ENCODE measurements around the gene PC. TPM values are rescaled to one million over a fixed set of nuclear protein-coding genes. Genes with fewer than 3 reads are reported as not detected.
A peak's percentile ranks its signal among the peaks of the same experiment; 100 is the strongest.

The PC gene
- total RNA-seq, 1 experiment from 2014 or later, result 22.5 TPM

DNA sequence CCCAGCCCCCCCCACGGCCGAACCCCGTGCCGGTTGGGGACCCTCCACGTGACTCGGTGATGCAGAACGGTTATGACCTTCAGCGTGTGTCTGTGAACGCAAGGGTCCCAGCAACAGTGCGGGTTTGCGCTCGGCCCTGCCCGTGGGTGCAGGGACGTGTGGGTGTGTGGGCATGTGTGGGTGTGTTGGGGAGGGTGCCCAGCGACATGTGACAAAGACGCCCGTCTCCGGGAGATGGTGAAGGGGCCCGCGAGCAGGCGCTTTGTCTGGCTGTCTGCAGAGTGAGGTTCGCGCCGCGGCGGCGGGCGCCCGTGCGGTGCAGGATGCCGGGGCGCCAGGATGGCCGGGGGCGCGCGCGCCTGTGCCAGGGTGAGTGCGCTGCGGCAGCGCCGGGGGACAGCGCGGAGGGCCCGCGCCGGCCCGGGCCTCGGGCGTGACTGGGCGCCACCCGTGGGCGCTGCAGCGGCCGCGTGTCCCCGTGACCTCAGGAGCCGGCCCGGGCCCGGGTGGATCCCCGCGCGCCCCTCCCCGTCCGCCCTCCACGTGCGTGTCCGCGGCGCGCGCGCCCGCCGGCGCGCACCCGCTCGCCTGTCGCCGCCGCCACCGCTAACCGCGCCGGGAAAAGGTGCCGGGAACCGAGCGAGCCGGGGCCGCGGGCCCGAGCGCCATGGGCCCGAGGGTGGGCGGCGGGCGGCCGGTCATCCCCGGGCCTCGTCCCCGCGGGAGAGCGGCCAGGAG is 101.5 kb downstream of the PC start, which contains the start of gene LRFN4:
LRFN4 (plus strand) TSS at position 569 of the 738 bp plus-strand sequence. CDS start 681 bp downstream, outside the sequence.
- peaks cover 9% of the 10 kb centered on the region for H3K4me1 ChIP-seq
- Mint-ChIP-seq H3K27ac (ENCODE audit: unreplicated experiment) (peak within 1 kb of the TSS; percentile 95), H3K4me1 (ENCODE audit: low read depth, unreplicated experiment) (peaks cover 8% of the 10 kb centered on the region), H3K9me3 (ENCODE audit: unreplicated experiment) (no peaks in the 10 kb centered on the region), H3K36me3 (ENCODE audit: insufficient read depth, unreplicated experiment) (peaks cover 43% of the 10 kb centered on the region), H3K4me3 (ENCODE audit: unreplicated experiment) (peak within 1 kb of the TSS; percentile 96), H3K27me3 (ENCODE audit: insufficient read depth, unreplicated experiment) (no peaks in the 10 kb centered on the region)
- BruUV-seq (replicated peaks), result no TSS peak
- H3K36me3 ChIP-seq (ENCODE audit: control insufficient read depth, insufficient read depth, low read length), result no peaks in the 10 kb centered on the region
- TF ChIP-seq, protein P1, sequence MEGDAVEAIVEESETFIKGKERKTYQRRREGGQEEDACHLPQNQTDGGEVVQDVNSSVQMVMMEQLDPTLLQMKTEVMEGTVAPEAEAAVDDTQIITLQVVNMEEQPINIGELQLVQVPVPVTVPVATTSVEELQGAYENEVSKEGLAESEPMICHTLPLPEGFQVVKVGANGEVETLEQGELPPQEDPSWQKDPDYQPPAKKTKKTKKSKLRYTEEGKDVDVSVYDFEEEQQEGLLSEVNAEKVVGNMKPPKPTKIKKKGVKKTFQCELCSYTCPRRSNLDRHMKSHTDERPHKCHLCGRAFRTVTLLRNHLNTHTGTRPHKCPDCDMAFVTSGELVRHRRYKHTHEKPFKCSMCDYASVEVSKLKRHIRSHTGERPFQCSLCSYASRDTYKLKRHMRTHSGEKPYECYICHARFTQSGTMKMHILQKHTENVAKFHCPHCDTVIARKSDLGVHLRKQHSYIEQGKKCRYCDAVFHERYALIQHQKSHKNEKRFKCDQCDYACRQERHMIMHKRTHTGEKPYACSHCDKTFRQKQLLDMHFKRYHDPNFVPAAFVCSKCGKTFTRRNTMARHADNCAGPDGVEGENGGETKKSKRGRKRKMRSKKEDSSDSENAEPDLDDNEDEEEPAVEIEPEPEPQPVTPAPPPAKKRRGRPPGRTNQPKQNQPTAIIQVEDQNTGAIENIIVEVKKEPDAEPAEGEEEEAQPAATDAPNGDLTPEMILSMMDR (IDR thresholded peaks at IDR 0.05; ENCODE audit: insufficient read depth in 1 of 2, low read depth in 1 of 2, low read length in 1 of 2, severe bottlenecking in 1 of 2, unreplicated experiment in 1 of 2), result no peak
- H3K9me3 ChIP-seq, result no peaks in the 10 kb centered on the region
- H3K4me3 ChIP-seq (ENCODE audit: low read depth, low read length), result peak within 1 kb of the TSS; percentile 94
- ChIA-PET POLR2A (interaction anchor here (0.6 to 2.0 kb wide), 10 partner anchors 13 to 495 kb away, joined by 3 to 45 read pairs (median 4); partner anchors contain the start of genes PC, RBM14, RBM4B and RCE1), CTCF (interaction anchor here (0.6 to 2.2 kb wide), 9 partner anchors 10 to 620 kb away, joined by 3 to 9 read pairs (median 5); partner anchors contain the start of gene RCE1)
- DNase-seq, result peak in 1 of 2 experiments; percentile 76
- no peaks in the 10 kb centered on the region for H3K27me3 ChIP-seq (replicated peaks; ENCODE audit: control insufficient read depth, insufficient read depth, low read length)
- intact Hi-C loops (cut with micrococcal nuclease; ENCODE audit: unreplicated experiment), result loop anchor here (1.0 kb wide), 1 partner anchor 13 kb away; the partner anchor contains the start of gene RCE1

DNA sequence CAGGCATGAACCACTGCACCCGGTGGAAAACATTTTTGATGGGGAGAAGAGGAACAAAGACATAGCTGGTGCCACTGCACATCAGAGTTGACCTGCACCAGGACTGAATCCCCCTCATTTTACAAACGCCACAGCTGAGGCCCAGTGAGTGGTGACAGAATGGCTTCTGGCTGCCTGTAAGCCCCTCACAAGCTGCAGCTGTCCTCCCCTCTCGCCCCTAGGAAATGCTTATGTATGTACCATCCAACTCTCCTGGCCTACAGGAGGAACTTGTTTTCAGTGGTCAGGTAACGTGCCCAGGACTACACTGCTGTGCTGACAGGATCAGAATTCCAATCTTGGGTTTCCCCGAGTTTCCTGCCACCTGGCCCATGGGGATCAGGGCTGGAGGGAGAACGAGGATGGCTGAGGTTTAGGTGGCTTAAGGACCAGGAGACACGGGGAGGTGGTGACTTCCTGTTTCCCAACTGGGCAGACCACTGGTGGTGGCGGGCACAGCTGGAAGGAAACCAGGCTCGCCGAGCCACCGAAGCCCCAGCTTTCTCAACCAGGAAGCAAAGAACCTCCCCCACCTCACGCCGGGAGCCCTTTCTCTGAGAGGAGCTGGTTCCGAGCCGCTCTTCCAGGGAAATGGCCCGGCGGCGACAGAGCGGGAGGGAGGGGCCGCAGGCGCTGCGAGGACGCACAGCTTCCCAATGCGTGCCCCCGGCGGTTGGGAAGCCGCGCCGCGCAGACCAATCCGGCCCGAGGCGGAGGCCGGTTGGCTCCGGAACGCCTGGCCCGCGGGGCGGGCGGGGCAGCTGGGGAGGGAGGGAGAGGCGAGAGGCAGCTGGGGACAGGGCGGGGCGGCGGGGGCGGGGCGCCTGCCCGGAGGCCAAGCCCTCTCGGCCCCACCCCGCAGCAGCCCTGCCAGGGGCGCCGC is 102.3 kb downstream of the PC start:
- intact Hi-C loops (cut with micrococcal nuclease; ENCODE audit: unreplicated experiment), result loop anchor here (1.0 kb wide), 1 partner anchor 13 kb away; the partner anchor contains the start of gene RCE1
- Histone ChIP-seq H3K9me3 (no peaks in the 10 kb centered on the region), H3K36me3 (ENCODE audit: control insufficient read depth, insufficient read depth, low read length) (no peaks in the 10 kb centered on the region), H3K4me3 (ENCODE audit: low read depth, low read length) (peak overlapping the region; percentile 94), H3K27me3 (replicated peaks; ENCODE audit: control insufficient read depth, insufficient read depth, low read length) (no peaks in the 10 kb centered on the region), H3K4me1 (peaks cover 9% of the 10 kb centered on the region)
- H3K4me3 Mint-ChIP-seq (ENCODE audit: unreplicated experiment), result peak overlapping the region; percentile 96
- TF ChIP-seq, protein P1 (IDR thresholded peaks at IDR 0.05; ENCODE audit: insufficient read depth in 1 of 2, low read depth in 1 of 2, low read length in 1 of 2, severe bottlenecking in 1 of 2, unreplicated experiment in 1 of 2), result no peak
- H3K27ac Mint-ChIP-seq (ENCODE audit: unreplicated experiment), result peak overlapping the region; percentile 95
- H3K27me3 Mint-ChIP-seq (ENCODE audit: insufficient read depth, unreplicated experiment), result no peaks in the 10 kb centered on the region
- H3K36me3 Mint-ChIP-seq (ENCODE audit: insufficient read depth, unreplicated experiment), result peaks cover 48% of the 10 kb centered on the region
- DNase-seq, result peak; percentile 98 to 99
- H3K4me1 Mint-ChIP-seq (ENCODE audit: low read depth, unreplicated experiment), result peaks cover 8% of the 10 kb centered on the region
- BruUV-seq (replicated peaks), result TSS peak; percentile 93
- ChIA-PET CTCF (interaction anchor here (0.5 to 1.5 kb wide), 11 partner anchors 12 to 621 kb away, joined by 3 to 9 read pairs (median 4); partner anchors contain the start of gene RCE1), POLR2A (interaction anchor here (0.6 to 2.0 kb wide), 16 partner anchors 12 to 573 kb away, joined by 3 to 45 read pairs (median 4); partner anchors contain the start of genes DPP3, PC, RBM14 and RBM4B)
- H3K9me3 Mint-ChIP-seq (ENCODE audit: unreplicated experiment), result no peaks in the 10 kb centered on the region

Measured in Caco-2 (cell line).